Measurements from ENCODE around the gene ACAD10.
"Not testable (repeated sequence)": the region's sequence is repeated elsewhere in the genome, so short reads cannot be mapped to it uniquely, and the experiment has no call there.

The ACAD10 gene

GRCh38 chr12:111643427-111643826, 42.4 kb upstream of the ACAD10 start:
- no peaks in the 10 kb centered on the region for H3K9me3 ChIP-seq
- no peak overlapping the region for H3K27ac ChIP-seq
- H3K4me1 ChIP-seq (ENCODE audit: control insufficient read depth in 1 of 2, insufficient read depth in 1 of 2, low read depth in 1 of 2, low read length in 1 of 2): no peaks in the 10 kb centered on the region
- peaks cover 83% of the 10 kb centered on the region for H3K36me3 ChIP-seq
- H3K27me3 ChIP-seq: no peaks in the 10 kb centered on the region
- TF ChIP-seq, protein P1, sequence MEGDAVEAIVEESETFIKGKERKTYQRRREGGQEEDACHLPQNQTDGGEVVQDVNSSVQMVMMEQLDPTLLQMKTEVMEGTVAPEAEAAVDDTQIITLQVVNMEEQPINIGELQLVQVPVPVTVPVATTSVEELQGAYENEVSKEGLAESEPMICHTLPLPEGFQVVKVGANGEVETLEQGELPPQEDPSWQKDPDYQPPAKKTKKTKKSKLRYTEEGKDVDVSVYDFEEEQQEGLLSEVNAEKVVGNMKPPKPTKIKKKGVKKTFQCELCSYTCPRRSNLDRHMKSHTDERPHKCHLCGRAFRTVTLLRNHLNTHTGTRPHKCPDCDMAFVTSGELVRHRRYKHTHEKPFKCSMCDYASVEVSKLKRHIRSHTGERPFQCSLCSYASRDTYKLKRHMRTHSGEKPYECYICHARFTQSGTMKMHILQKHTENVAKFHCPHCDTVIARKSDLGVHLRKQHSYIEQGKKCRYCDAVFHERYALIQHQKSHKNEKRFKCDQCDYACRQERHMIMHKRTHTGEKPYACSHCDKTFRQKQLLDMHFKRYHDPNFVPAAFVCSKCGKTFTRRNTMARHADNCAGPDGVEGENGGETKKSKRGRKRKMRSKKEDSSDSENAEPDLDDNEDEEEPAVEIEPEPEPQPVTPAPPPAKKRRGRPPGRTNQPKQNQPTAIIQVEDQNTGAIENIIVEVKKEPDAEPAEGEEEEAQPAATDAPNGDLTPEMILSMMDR (IDR thresholded peaks at IDR 0.05): no peak
- no peak overlapping the region for H3K4me3 ChIP-seq (ENCODE audit: low read depth in 1 of 2, low read length in 1 of 2)

GRCh38 chr12:111645433-111645832, 40.4 kb upstream of the ACAD10 start:
- Histone ChIP-seq H3K9me3 (no peaks in the 10 kb centered on the region), H3K27ac (no peak overlapping the region), H3K27me3 (no peaks in the 10 kb centered on the region), H3K36me3 (peaks cover 92% of the 10 kb centered on the region), H3K4me1 (ENCODE audit: control insufficient read depth in 1 of 2, insufficient read depth in 1 of 2, low read depth in 1 of 2, low read length in 1 of 2) (no peaks in the 10 kb centered on the region), H3K4me3 (ENCODE audit: low read depth in 1 of 2, low read length in 1 of 2) (no peak overlapping the region)
- TF ChIP-seq, protein P1 (IDR thresholded peaks at IDR 0.05): no peak

DNA sequence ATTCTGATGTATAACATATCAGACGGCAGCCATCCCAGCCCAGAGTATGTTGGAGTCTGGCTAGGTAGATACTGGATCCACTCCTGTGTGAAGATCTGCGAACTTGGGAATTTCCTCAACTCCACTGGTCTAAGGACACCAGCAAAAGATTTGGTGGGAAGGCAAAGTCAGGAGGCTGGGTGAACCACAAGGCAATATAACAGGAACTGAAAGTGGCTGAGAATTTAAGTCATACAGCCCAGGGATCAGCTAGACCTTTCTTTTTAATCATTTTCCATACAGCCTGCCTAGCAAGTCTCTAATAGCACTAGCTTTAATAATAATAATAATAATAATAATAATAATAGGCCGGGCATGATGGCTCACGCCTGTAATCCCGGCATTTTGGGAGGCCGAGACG, 34.9 kb upstream of the ACAD10 start:
- TF ChIP-seq, protein P1 (IDR thresholded peaks at IDR 0.05): no peak
- no peaks in the 10 kb centered on the region for H3K27me3 ChIP-seq
- peaks cover 99% of the 10 kb centered on the region for H3K36me3 ChIP-seq
- no peaks in the 10 kb centered on the region for H3K9me3 ChIP-seq
- no peak overlapping the region for H3K4me3 ChIP-seq (ENCODE audit: low read depth in 1 of 2, low read length in 1 of 2)
- H3K27ac ChIP-seq: no peak overlapping the region
- no peaks in the 10 kb centered on the region for H3K4me1 ChIP-seq (ENCODE audit: control insufficient read depth in 1 of 2, insufficient read depth in 1 of 2, low read depth in 1 of 2, low read length in 1 of 2)

GRCh38 chr12:111652530-111652929, 33.3 kb upstream of the ACAD10 start:
- H3K9me3 ChIP-seq; H3K27ac ChIP-seq; H3K4me3 ChIP-seq (ENCODE audit: low read depth in 1 of 2, low read length in 1 of 2); H3K27me3 ChIP-seq; H3K4me1 ChIP-seq (ENCODE audit: control insufficient read depth in 1 of 2, insufficient read depth in 1 of 2, low read depth in 1 of 2, low read length in 1 of 2): not testable (repeated sequence)
- H3K36me3 ChIP-seq: peaks cover 99% of the 10 kb centered on the region

- no peaks in the 10 kb centered on the region for H3K4me1 ChIP-seq (ENCODE audit: control insufficient read depth in 1 of 2, insufficient read depth in 1 of 2, low read depth in 1 of 2, low read length in 1 of 2)
- TF ChIP-seq, protein P1 (IDR thresholded peaks at IDR 0.05): no peak
- H3K9me3 ChIP-seq: no peaks in the 10 kb centered on the region
- H3K27ac ChIP-seq: no peak overlapping the region
- peaks cover 99% of the 10 kb centered on the region for H3K36me3 ChIP-seq
- no peak overlapping the region for H3K4me3 ChIP-seq (ENCODE audit: low read depth in 1 of 2, low read length in 1 of 2)
- H3K27me3 ChIP-seq: no peaks in the 10 kb centered on the region
Measured at GRCh38 chr12:111653596-111653995, 32.3 kb upstream of the ACAD10 start.

DNA sequence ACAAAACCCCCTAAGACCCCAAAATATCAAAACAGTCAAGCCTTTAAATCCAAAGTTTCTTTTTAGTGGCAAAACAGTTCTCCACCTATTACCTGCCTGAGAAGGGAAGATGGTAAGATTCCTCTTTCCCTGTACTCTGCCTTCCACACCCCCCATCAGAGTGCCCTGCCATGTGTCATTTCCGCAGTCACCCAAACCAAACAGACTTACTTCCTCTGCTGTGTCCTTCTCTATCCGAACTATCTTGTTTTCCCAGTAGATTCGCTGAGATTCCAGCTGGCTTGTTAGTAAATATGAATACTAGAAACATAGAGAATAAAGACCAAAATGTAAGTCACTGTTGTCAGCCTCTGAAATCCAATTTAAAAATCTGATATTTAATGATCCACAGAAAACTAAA, 30.5 kb upstream of the ACAD10 start:
- peaks cover 99% of the 10 kb centered on the region for H3K36me3 ChIP-seq
- H3K4me3 ChIP-seq (ENCODE audit: low read depth in 1 of 2, low read length in 1 of 2): no peak overlapping the region
- H3K27me3 ChIP-seq: no peaks in the 10 kb centered on the region
- no peaks in the 10 kb centered on the region for H3K4me1 ChIP-seq (ENCODE audit: control insufficient read depth in 1 of 2, insufficient read depth in 1 of 2, low read depth in 1 of 2, low read length in 1 of 2)
- TF ChIP-seq, protein P1 (IDR thresholded peaks at IDR 0.05): no peak
- H3K9me3 ChIP-seq: no peaks in the 10 kb centered on the region
- no peak overlapping the region for H3K27ac ChIP-seq

All from neutrophil (primary cell).